Stimulated activated naive CD8-positive, alpha-beta T cell treated with anti-CD3 and anti-CD28 coated beads, Interleukin-15, Interleukin-2, amounts not matched to agents 100 ng/mL and 50 ng/mL, for 24 hours (primary cell): ENCODE measurements around the gene CEP162.
"Not testable (repeated sequence)": the region's sequence is repeated elsewhere in the genome, so short reads cannot be mapped to it uniquely, and the experiment has no call there.

Experiments used
- H3K27ac Mint-ChIP-seq: one replicate; pipeline ENCODE4 v1.8.0; 2021; ENCODE audit warnings: mild to moderate bottlenecking, mixed read lengths
- H3K27me3 Mint-ChIP-seq: one replicate; pipeline ENCODE4 v1.8.0; 2021; ENCODE audit warnings: mixed read lengths
- H3K36me3 Mint-ChIP-seq: one replicate; pipeline ENCODE4 v1.8.0; 2021; ENCODE audit warnings: low read depth, mixed read lengths
- H3K4me1 Mint-ChIP-seq: one replicate; pipeline ENCODE4 v1.8.0; 2021; ENCODE audit warnings: low read depth, mixed read lengths
- H3K4me3 Mint-ChIP-seq: one replicate; pipeline ENCODE4 v1.8.0; 2021; ENCODE audit warnings: mild to moderate bottlenecking, mixed read lengths
- H3K9me3 Mint-ChIP-seq: one replicate; pipeline ENCODE4 v1.8.0; 2021; ENCODE audit warnings: mixed read lengths

CEP162 gene

DNA sequence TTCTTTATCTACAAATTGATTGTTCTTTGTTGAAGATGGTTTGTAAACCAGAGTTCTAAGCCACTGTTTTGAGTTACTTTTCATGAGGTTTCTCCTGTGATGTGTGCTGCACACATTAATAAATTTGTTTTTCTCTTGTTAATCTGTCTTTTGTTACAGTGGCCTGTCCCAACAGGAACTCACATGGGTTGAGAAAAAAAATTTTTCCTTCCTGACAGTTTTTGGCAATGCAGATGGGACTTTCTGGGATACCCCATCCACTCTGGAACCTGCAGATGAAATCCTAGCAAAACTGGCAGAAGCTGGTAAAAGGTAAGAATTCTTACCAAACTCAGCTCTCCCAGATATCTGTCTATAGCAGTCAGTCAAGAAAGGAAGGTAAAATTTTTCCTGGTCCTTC, 88.1 kb downstream of the CEP162 start:
- Mint-ChIP-seq H3K9me3 (no peaks in the 10 kb centered on the region), H3K36me3 (peaks cover 49% of the 10 kb centered on the region), H3K27ac (no peak overlapping the region), H3K27me3 (no peaks in the 10 kb centered on the region), H3K4me3 (no peak overlapping the region), H3K4me1 (no peaks in the 10 kb centered on the region)

DNA sequence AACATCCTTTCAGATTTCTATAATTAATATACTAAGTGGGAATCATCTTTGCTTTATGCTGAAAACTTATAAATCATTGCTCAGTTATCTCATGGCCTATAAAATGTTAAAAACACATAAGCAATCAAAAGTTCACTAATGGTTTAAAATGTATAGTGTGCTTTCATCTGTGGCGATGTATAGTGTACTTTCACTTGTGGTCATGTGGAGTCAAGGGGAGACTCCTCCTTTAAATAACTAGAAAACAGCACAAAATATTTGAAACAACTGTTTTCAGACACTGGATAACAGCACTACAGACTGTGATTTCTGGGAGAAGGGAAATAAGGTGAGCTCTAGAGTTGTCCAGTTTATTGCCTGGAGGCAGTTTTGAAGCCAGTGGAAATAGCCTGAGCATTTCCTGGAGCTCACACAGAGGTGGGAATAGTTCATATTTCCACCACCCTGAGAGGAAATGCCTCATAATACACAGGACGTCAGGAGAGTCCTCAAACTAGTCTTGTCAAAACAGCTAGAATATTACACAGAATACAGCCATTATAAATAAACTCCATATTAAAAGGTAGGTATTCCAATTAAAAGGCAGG, 89.4 kb downstream of the CEP162 start:
- Mint-ChIP-seq H3K36me3 (peaks cover 51% of the 10 kb centered on the region), H3K27ac (no peak overlapping the region), H3K9me3 (no peaks in the 10 kb centered on the region), H3K4me1 (no peaks in the 10 kb centered on the region), H3K4me3 (no peak overlapping the region), H3K27me3 (no peaks in the 10 kb centered on the region)

GRCh38 chr6:84137051-84137375, 90.4 kb downstream of the CEP162 start:
- Mint-ChIP-seq H3K27me3 (no peaks in the 10 kb centered on the region), H3K9me3 (peaks cover 9% of the 10 kb centered on the region), H3K36me3 (peaks cover 55% of the 10 kb centered on the region), H3K4me1 (no peaks in the 10 kb centered on the region), H3K27ac (no peak overlapping the region), H3K4me3 (no peak overlapping the region)

- Mint-ChIP-seq H3K9me3 (peaks cover 9% of the 10 kb centered on the region), H3K4me3 (no peak overlapping the region), H3K36me3 (peaks cover 51% of the 10 kb centered on the region), H3K4me1 (no peaks in the 10 kb centered on the region), H3K27ac (no peak overlapping the region), H3K27me3 (no peaks in the 10 kb centered on the region)
Observed at GRCh38 chr6:84136364-84137050, 90.9 kb downstream of the CEP162 start.

DNA sequence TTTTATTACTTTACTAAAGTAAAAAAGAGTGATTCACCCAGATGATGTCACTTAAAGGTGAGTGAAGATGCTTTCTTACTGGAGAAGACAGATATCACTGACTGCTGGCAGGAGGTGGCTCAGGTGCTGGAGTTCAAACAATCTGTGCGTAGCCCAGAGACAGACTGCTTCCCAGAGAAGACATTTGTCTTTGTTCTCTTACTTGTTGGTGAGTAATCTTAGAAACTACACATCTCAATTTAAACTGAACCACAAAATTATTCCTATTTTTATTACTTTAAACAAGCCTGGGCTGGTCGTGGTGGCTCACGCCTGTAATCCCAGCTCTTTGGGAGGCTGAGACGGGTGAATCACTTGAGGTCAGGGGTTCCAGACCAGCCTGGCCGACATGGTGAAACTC, 92.2 kb downstream of the CEP162 start:
- Mint-ChIP-seq H3K4me3 (no peak overlapping the region), H3K27me3 (no peaks in the 10 kb centered on the region), H3K36me3 (peaks cover 43% of the 10 kb centered on the region)

GRCh38 chr6:84133385-84133784, 94.1 kb downstream of the CEP162 start:
- peaks cover 28% of the 10 kb centered on the region for H3K36me3 Mint-ChIP-seq
- H3K27ac Mint-ChIP-seq, H3K4me3 Mint-ChIP-seq, H3K27me3 Mint-ChIP-seq, H3K4me1 Mint-ChIP-seq, H3K9me3 Mint-ChIP-seq: not testable (repeated sequence)

More for the DNA sequence above, 92.2 kb downstream of the CEP162 start:
- peaks cover 9% of the 10 kb centered on the region for H3K9me3 Mint-ChIP-seq
- no peak overlapping the region for H3K27ac Mint-ChIP-seq
- H3K4me1 Mint-ChIP-seq: no peaks in the 10 kb centered on the region

- H3K27me3 Mint-ChIP-seq, H3K4me3 Mint-ChIP-seq, H3K27ac Mint-ChIP-seq, H3K4me1 Mint-ChIP-seq, H3K9me3 Mint-ChIP-seq: not testable (repeated sequence)
- H3K36me3 Mint-ChIP-seq: peaks cover 23% of the 10 kb centered on the region
Observed at GRCh38 chr6:84129588-84129987, 97.9 kb downstream of the CEP162 start.

- Mint-ChIP-seq H3K4me1 (no peaks in the 10 kb centered on the region), H3K9me3 (peaks cover 4% of the 10 kb centered on the region), H3K4me3 (no peak overlapping the region), H3K27me3 (no peaks in the 10 kb centered on the region), H3K36me3 (peaks cover 41% of the 10 kb centered on the region), H3K27ac (no peak overlapping the region)
Observed at GRCh38 chr6:84123186-84123585, 104.3 kb downstream of the CEP162 start.

DNA sequence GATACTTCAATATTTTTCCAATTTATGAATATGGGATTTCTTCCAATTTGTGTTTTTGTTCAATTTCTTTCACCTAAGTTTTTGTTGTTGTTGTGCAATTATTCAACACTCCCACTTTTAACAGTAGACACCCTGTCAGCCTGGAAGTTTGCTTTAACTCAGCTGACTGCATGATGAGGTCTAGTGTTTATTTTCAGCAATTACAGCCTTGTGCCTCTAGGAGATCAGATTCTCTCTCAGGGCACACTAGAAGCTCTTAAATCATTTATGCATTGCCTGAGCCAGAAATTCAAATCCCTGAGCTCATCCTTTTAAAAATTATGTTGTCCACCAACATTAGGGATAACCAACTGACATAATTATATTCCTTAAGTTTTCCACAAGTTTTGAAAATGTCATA, 108.2 kb downstream of the CEP162 start:
- Mint-ChIP-seq H3K36me3 (peaks cover 28% of the 10 kb centered on the region), H3K4me1 (no peaks in the 10 kb centered on the region), H3K9me3 (peaks cover 6% of the 10 kb centered on the region), H3K4me3 (no peak overlapping the region), H3K27ac (no peak overlapping the region), H3K27me3 (peaks cover 15% of the 10 kb centered on the region)

DNA sequence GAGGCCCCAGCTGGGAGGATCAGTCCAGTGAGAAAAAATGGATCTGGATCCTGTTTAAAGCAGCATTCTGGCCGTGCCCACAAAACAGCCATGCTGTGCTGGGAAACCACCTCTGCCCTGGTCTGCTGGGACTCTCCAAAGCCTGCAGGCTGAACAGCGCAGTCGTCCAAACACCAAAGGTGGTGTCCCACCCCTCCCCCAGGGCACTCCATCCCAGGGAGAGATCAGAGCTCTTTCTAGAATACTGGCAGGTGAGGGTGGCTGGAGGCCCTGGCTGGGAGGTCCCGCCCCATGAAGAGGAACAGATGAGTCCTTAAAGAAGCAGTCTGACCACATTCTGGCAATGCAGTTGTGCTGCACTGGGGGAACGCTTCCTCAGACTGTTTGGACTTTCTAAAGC, 109.3 kb downstream of the CEP162 start:
- peaks cover 18% of the 10 kb centered on the region for H3K36me3 Mint-ChIP-seq
- H3K9me3 Mint-ChIP-seq: peaks cover 4% of the 10 kb centered on the region
- no peaks in the 10 kb centered on the region for H3K4me1 Mint-ChIP-seq
- no peak overlapping the region for H3K4me3 Mint-ChIP-seq
- peaks cover 18% of the 10 kb centered on the region for H3K27me3 Mint-ChIP-seq
- H3K27ac Mint-ChIP-seq: no peak overlapping the region

DNA sequence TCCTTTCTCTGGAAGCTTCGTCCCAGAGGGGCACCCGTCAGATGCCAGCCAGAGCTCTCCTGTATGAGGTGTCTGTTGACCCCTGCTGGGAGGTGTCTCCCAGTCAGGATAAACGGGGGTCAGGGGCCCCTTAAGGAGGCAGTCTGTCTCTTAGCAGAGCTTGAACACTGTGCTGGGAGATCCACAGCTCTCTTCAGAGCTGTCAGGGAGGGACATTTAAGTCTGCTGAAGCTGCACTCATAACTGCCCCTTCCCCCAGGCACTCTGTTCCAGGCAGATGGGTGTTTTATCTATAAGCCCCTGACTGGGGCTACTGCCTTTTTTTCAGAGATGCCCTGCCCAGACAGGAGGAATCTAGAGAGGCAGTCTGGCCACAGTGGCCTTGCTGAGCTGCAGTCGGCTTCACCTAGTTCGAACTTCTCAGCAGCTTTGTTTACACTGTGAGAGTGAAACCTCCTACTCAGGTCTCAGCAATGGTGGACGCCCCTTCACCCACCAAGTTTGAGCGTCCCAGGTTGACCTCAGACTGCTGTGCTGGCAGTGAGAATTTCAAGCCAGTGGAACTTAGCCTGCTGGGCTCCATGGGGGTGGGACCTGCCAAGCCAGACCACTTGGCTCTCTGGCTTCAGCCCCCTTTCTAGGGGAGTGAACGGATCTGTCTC, 112.4 kb downstream of the CEP162 start:
- H3K27me3 Mint-ChIP-seq: peaks cover 18% of the 10 kb centered on the region
- not testable (repeated sequence) for H3K4me3 Mint-ChIP-seq, H3K9me3 Mint-ChIP-seq, H3K36me3 Mint-ChIP-seq, H3K4me1 Mint-ChIP-seq, H3K27ac Mint-ChIP-seq

GRCh38 chr6:84111351-84111750, 116.1 kb downstream of the CEP162 start:
- not testable (repeated sequence) for H3K27ac Mint-ChIP-seq, H3K4me1 Mint-ChIP-seq, H3K9me3 Mint-ChIP-seq, H3K4me3 Mint-ChIP-seq, H3K36me3 Mint-ChIP-seq
- H3K27me3 Mint-ChIP-seq: peaks cover 12% of the 10 kb centered on the region

GRCh38 chr6:84107495-84107894, 119.9 kb downstream of the CEP162 start:
- H3K36me3 Mint-ChIP-seq: no peaks in the 10 kb centered on the region
- H3K4me1 Mint-ChIP-seq: no peaks in the 10 kb centered on the region
- peaks cover 5% of the 10 kb centered on the region for H3K27me3 Mint-ChIP-seq
- H3K27ac Mint-ChIP-seq: no peak overlapping the region
- peaks cover 3% of the 10 kb centered on the region for H3K9me3 Mint-ChIP-seq
- H3K4me3 Mint-ChIP-seq: no peak overlapping the region

- not testable (repeated sequence) for H3K4me1 Mint-ChIP-seq, H3K27ac Mint-ChIP-seq, H3K4me3 Mint-ChIP-seq, H3K9me3 Mint-ChIP-seq, H3K36me3 Mint-ChIP-seq
- peaks cover 13% of the 10 kb centered on the region for H3K27me3 Mint-ChIP-seq
Observed at GRCh38 chr6:84105215-84105924, 122.1 kb downstream of the CEP162 start.

- Mint-ChIP-seq H3K4me1 (no peaks in the 10 kb centered on the region), H3K27ac (no peak overlapping the region), H3K4me3 (no peak overlapping the region), H3K36me3 (no peaks in the 10 kb centered on the region), H3K9me3 (peaks cover 3% of the 10 kb centered on the region), H3K27me3 (peaks cover 13% of the 10 kb centered on the region)
Observed at GRCh38 chr6:84103029-84103428, 124.4 kb downstream of the CEP162 start.
